ENCODE results near the gene MSRB2. TPM values are rescaled to one million over a fixed set of nuclear protein-coding genes. Genes with fewer than 3 reads are reported as not detected.

MSRB2 gene
- total and polyA plus RNA-seq, 2 donors (not counting 1 experiment from before 2014, with no cell fraction given), result 19.0 to 33.0 TPM

- no peak for TF ChIP-seq CTCF (conservative IDR thresholded peaks at IDR 0.05 in 1 of 2, IDR thresholded peaks at IDR 0.05 in 1 of 2; ENCODE audit: low read depth in 1 of 2, low read length in 2 of 2)
- no peak for TF ChIP-seq EZH2 (IDR thresholded peaks at IDR 0.05; ENCODE audit: low read length, missing control alignments)
- no peaks in the 10 kb centered on the region for H4K20me1 ChIP-seq (ENCODE audit: control insufficient read depth, extremely low read depth, insufficient read depth, low read length)
- H3K4me2 ChIP-seq (ENCODE audit: extremely low read depth, insufficient read depth, low read length), result no peak overlapping the region
- H3K27me3 ChIP-seq (ENCODE audit: control insufficient read depth, insufficient read depth, low read length), result no peaks in the 10 kb centered on the region
- H3K27ac ChIP-seq (ENCODE audit: insufficient read depth, low read length), result no peak overlapping the region
- peaks cover 4% of the 10 kb centered on the region for H3K4me1 ChIP-seq (ENCODE audit: control insufficient read depth, extremely low read depth, insufficient read depth, low read length)
- DNase-seq (ENCODE audit: low read depth in 2 of 2), result no peak
- H3K9ac ChIP-seq (ENCODE audit: insufficient read depth, low read length), result no peak overlapping the region
- no peak overlapping the region for H3K4me3 ChIP-seq (replicated peaks in 1 of 4; ENCODE audit: control extremely low read depth in 1 of 4, insufficient read depth in 1 of 4, low read depth in 3 of 4, low read length in 4 of 4)
- no peaks in the 10 kb centered on the region for H3K36me3 ChIP-seq (ENCODE audit: control insufficient read depth, insufficient read depth, low read length)
- no peaks in the 10 kb centered on the region for H3K9me3 ChIP-seq (ENCODE audit: control insufficient read depth, insufficient read depth, low read depth, low read length)
- no peak overlapping the region for H2AFZ ChIP-seq (ENCODE audit: low read length)
- H3K79me2 ChIP-seq (ENCODE audit: control insufficient read depth, insufficient read depth, low read length), result peaks cover 6% of the 10 kb centered on the region
Measured at GRCh38 chr10:23099079-23099478, 3.7 kb downstream of the MSRB2 start.

- H4K20me1 ChIP-seq (ENCODE audit: control insufficient read depth, extremely low read depth, insufficient read depth, low read length), result no peaks in the 10 kb centered on the region
- no peaks in the 10 kb centered on the region for H3K36me3 ChIP-seq (ENCODE audit: control insufficient read depth, insufficient read depth, low read length)
- peak in 1 of 2 donors; percentile 17 for DNase-seq (ENCODE audit: low read depth in 2 of 2)
- no peak overlapping the region for H3K27ac ChIP-seq (ENCODE audit: insufficient read depth, low read length)
- H3K27me3 ChIP-seq (ENCODE audit: control insufficient read depth, insufficient read depth, low read length), result no peaks in the 10 kb centered on the region
- H3K9me3 ChIP-seq (ENCODE audit: control insufficient read depth, insufficient read depth, low read depth, low read length), result no peaks in the 10 kb centered on the region
- H3K4me2 ChIP-seq (ENCODE audit: extremely low read depth, insufficient read depth, low read length), result no peak overlapping the region
- H3K79me2 ChIP-seq (ENCODE audit: control insufficient read depth, insufficient read depth, low read length), result peaks cover 6% of the 10 kb centered on the region
- H3K9ac ChIP-seq (ENCODE audit: insufficient read depth, low read length), result no peak overlapping the region
- H3K4me1 ChIP-seq (ENCODE audit: control insufficient read depth, extremely low read depth, insufficient read depth, low read length), result peaks cover 4% of the 10 kb centered on the region
- H2AFZ ChIP-seq (ENCODE audit: low read length), result no peak overlapping the region
- TF ChIP-seq EZH2 (IDR thresholded peaks at IDR 0.05; ENCODE audit: low read length, missing control alignments) (no peak), CTCF (conservative IDR thresholded peaks at IDR 0.05 in 1 of 2, IDR thresholded peaks at IDR 0.05 in 1 of 2; ENCODE audit: low read depth in 1 of 2, low read length in 2 of 2) (no peak)
- no peak overlapping the region for H3K4me3 ChIP-seq (replicated peaks in 1 of 4; ENCODE audit: control extremely low read depth in 1 of 4, insufficient read depth in 1 of 4, low read depth in 3 of 4, low read length in 4 of 4)
Measured at GRCh38 chr10:23099816-23100215, 4.4 kb downstream of the MSRB2 start.

GRCh38 chr10:23100331-23101030, 5.1 kb downstream of the MSRB2 start:
- no peak for DNase-seq (ENCODE audit: low read depth in 2 of 2)
- peaks cover 4% of the 10 kb centered on the region for H3K4me1 ChIP-seq (ENCODE audit: control insufficient read depth, extremely low read depth, insufficient read depth, low read length)
- no peak overlapping the region for H3K4me3 ChIP-seq (replicated peaks in 1 of 4; ENCODE audit: control extremely low read depth in 1 of 4, insufficient read depth in 1 of 4, low read depth in 3 of 4, low read length in 4 of 4)
- H3K9me3 ChIP-seq (ENCODE audit: control insufficient read depth, insufficient read depth, low read depth, low read length), result no peaks in the 10 kb centered on the region
- no peak overlapping the region for H3K27ac ChIP-seq (ENCODE audit: insufficient read depth, low read length)
- peaks cover 6% of the 10 kb centered on the region for H3K79me2 ChIP-seq (ENCODE audit: control insufficient read depth, insufficient read depth, low read length)
- H3K9ac ChIP-seq (ENCODE audit: insufficient read depth, low read length), result no peak overlapping the region
- H2AFZ ChIP-seq (ENCODE audit: low read length), result no peak overlapping the region
- H3K36me3 ChIP-seq (ENCODE audit: control insufficient read depth, insufficient read depth, low read length), result no peaks in the 10 kb centered on the region
- no peaks in the 10 kb centered on the region for H4K20me1 ChIP-seq (ENCODE audit: control insufficient read depth, extremely low read depth, insufficient read depth, low read length)
- H3K4me2 ChIP-seq (ENCODE audit: extremely low read depth, insufficient read depth, low read length), result no peak overlapping the region
- no peaks in the 10 kb centered on the region for H3K27me3 ChIP-seq (ENCODE audit: control insufficient read depth, insufficient read depth, low read length)
- TF ChIP-seq EZH2 (IDR thresholded peaks at IDR 0.05; ENCODE audit: low read length, missing control alignments) (no peak), CTCF (conservative IDR thresholded peaks at IDR 0.05 in 1 of 2, IDR thresholded peaks at IDR 0.05 in 1 of 2; ENCODE audit: low read depth in 1 of 2, low read length in 2 of 2) (no peak)

Data from fibroblast of lung (primary cell).